ENCODE measurements around the gene LEMD2. TPM values are rescaled to one million over a fixed set of nuclear protein-coding genes. Genes with fewer than 3 reads are reported as not detected.

The LEMD2 gene
- total RNA-seq, 1 experiment from 2014 or later, result 65.9 TPM

GRCh38 chr6:33727932-33728331 is 61.0 kb downstream of the LEMD2 start:
- no peak for DNase-seq
- Histone ChIP-seq H3K9me3 (ENCODE audit: insufficient read depth, low read depth) (no peaks in the 10 kb centered on the region), H3K27me3 (ENCODE audit: insufficient read depth, low read depth) (no peaks in the 10 kb centered on the region), H3K27ac (no peak overlapping the region), H3K9me2 (ENCODE audit: insufficient read depth) (no peaks in the 10 kb centered on the region), H3F3A (ENCODE audit: insufficient read depth, low read depth) (peaks cover 24% of the 10 kb centered on the region), H3K36me3 (ENCODE audit: low read depth) (no peaks in the 10 kb centered on the region), H3K4me3 (no peak overlapping the region), H3K4me1 (replicated peaks; ENCODE audit: insufficient read depth) (peaks cover 32% of the 10 kb centered on the region), H3K4me2 (no peak overlapping the region), H2AFZ (no peak overlapping the region), H3K79me2 (ENCODE audit: low read depth) (no peaks in the 10 kb centered on the region), H4K20me1 (ENCODE audit: insufficient read depth) (no peaks in the 10 kb centered on the region)
- CTCF ChIA-PET, result no interaction called here
- BruUV-seq (replicated peaks), result no TSS peak
- intact Hi-C loops (cut with micrococcal nuclease; ENCODE audit: unreplicated experiment), result no loop called here
- POLR2A ChIA-PET (ENCODE audit: unreplicated experiment), result interaction anchor here (0.6 kb wide), 1 partner anchor 722 kb away, joined by 5 read pairs; no protein-coding TSS in a partner anchor
- no peak for TF ChIP-seq CTCF (conservative IDR thresholded peaks at IDR 0.05)
- TF ChIP-seq EZH2 (IDR thresholded peaks at IDR 0.05; ENCODE audit: low read depth), result no peak

- Histone ChIP-seq H2AFZ (no peak overlapping the region), H3K9me3 (ENCODE audit: insufficient read depth, low read depth) (no peaks in the 10 kb centered on the region), H3K79me2 (ENCODE audit: low read depth) (no peaks in the 10 kb centered on the region), H3K9me2 (ENCODE audit: insufficient read depth) (no peaks in the 10 kb centered on the region), H3K4me2 (no peak overlapping the region), H3F3A (ENCODE audit: insufficient read depth, low read depth) (peaks cover 17% of the 10 kb centered on the region), H3K4me1 (replicated peaks; ENCODE audit: insufficient read depth) (peaks cover 24% of the 10 kb centered on the region), H3K36me3 (ENCODE audit: low read depth) (no peaks in the 10 kb centered on the region), H3K27ac (no peak overlapping the region), H3K4me3 (no peak overlapping the region), H4K20me1 (ENCODE audit: insufficient read depth) (no peaks in the 10 kb centered on the region), H3K27me3 (ENCODE audit: insufficient read depth, low read depth) (no peaks in the 10 kb centered on the region)
- DNase-seq, result no peak
- POLR2A ChIA-PET (ENCODE audit: unreplicated experiment), result no interaction called here
- BruUV-seq (replicated peaks), result no TSS peak
- TF ChIP-seq EZH2 (IDR thresholded peaks at IDR 0.05; ENCODE audit: low read depth), result no peak
- no peak for TF ChIP-seq CTCF (conservative IDR thresholded peaks at IDR 0.05)
- CTCF ChIA-PET, result no interaction called here
- intact Hi-C loops (cut with micrococcal nuclease; ENCODE audit: unreplicated experiment), result no loop called here
Observed at GRCh38 chr6:33727126-33727525, 61.8 kb downstream of the LEMD2 start.

- Histone ChIP-seq H3K4me1 (replicated peaks; ENCODE audit: insufficient read depth) (peaks cover 24% of the 10 kb centered on the region), H3K4me2 (no peak overlapping the region), H3K27me3 (ENCODE audit: insufficient read depth, low read depth) (no peaks in the 10 kb centered on the region), H3K9me2 (ENCODE audit: insufficient read depth) (no peaks in the 10 kb centered on the region), H3K79me2 (ENCODE audit: low read depth) (no peaks in the 10 kb centered on the region), H3K4me3 (no peak overlapping the region), H3K9me3 (ENCODE audit: insufficient read depth, low read depth) (no peaks in the 10 kb centered on the region), H2AFZ (no peak overlapping the region), H3K27ac (no peak overlapping the region), H4K20me1 (ENCODE audit: insufficient read depth) (no peaks in the 10 kb centered on the region), H3K36me3 (ENCODE audit: low read depth) (no peaks in the 10 kb centered on the region), H3F3A (ENCODE audit: insufficient read depth, low read depth) (peaks cover 15% of the 10 kb centered on the region)
- TF ChIP-seq EZH2 (IDR thresholded peaks at IDR 0.05; ENCODE audit: low read depth) (no peak), CTCF (conservative IDR thresholded peaks at IDR 0.05) (no peak)
- no peak for DNase-seq
- ChIA-PET POLR2A (ENCODE audit: unreplicated experiment) (no interaction called here), CTCF (no interaction called here)
- intact Hi-C loops (cut with micrococcal nuclease; ENCODE audit: unreplicated experiment), result no loop called here
- no TSS peak for BruUV-seq (replicated peaks)
Observed at GRCh38 chr6:33726696-33727095, 62.2 kb downstream of the LEMD2 start.

Measured in PC-9 (cell line).